Ovary (tissue), 9 donors: ENCODE measurements around the gene CNPY3. TPM values are rescaled to one million over a fixed set of nuclear protein-coding genes. Genes with fewer than 3 reads are reported as not detected.
"Not testable (repeated sequence)": the region's sequence is repeated elsewhere in the genome, so short reads cannot be mapped to it uniquely, and the experiment has no call there.

Experiments used
- DNase-seq, 5 donors: peaks; one replicate each; pipeline ENCODE4 v3.0.0-alpha.2; 2019 to 2020
- H3K27ac ChIP-seq, 2 donors: fragments of 200-600 bp; one replicate each; pipeline versions ENCODE4 v1.5.1 to v1.8.0; 2019 to 2022
- H3K27me3 ChIP-seq: fragments of 200-600 bp; one replicate; pipeline ENCODE4 v1.8.0; 2022
- H3K36me3 ChIP-seq: fragments of 200-600 bp; sonication (generic); one replicate; pipeline ENCODE4 v1.5.1; 2019
- H3K4me1 ChIP-seq: one replicate; pipeline ENCODE4 v1.8.1; 2013; ENCODE audit warnings: mild to moderate bottlenecking, moderate library complexity; ENCODE audit not compliant: insufficient read depth
- H3K4me3 ChIP-seq: fragments of 200-600 bp; sonication (generic); one replicate; pipeline ENCODE4 v1.5.1; 2017
- H3K9me3 ChIP-seq, 2 donors: fragments of 200-600 bp in 1 of 2; sonication (generic) in 1 of 2; one replicate each; pipeline versions ENCODE4 v1.5.1 to v1.8.1; 2013 to 2019; ENCODE audit warnings: mild to moderate bottlenecking in 1 of 2, moderate library complexity in 1 of 2
- EP300 ChIP-seq: sonication (generic); formaldehyde crosslinking; IDR thresholded peaks from one replicate; pipeline ENCODE4 v1.6.1; 2017; ENCODE audit warnings: antibody characterized with exemption
- POLR2A ChIP-seq: fragments of 450-650 bp; IDR thresholded peaks from one replicate; pipeline ENCODE4 v1.6.1; 2017; ENCODE audit warnings: antibody characterized with exemption, mild to moderate bottlenecking, moderate library complexity
- WGBS, 3 donors: extraction: QIAGEN DNeasy Blood & Tissue Kit in 1 of 3; methylation state at CpG; one replicate each; pipeline versions ENCODE4 v1.1.5 to v1.1.7; 2013 to 2017; 5-methylcytosine and 5-hydroxymethylcytosine counted together
- intact Hi-C, 4 donors: fragments of 100-400 bp; cut with DNase I; formaldehyde crosslinking; loops; one replicate each; pipeline versions ENCODE4 v1.11.0 to v1.15.1; 2022 to 2023
- polyA plus RNA-seq, 2 donors: library from polyadenylated mRNA; stranded (reverse); fragments of 200-250 nt in 1 of 2; fragments of 350-450 nt in 1 of 2; fragmentation: Illumina TruSeq in 1 of 2; extraction: RNeasy Lipid Tissue Mini Kit (QIAGEN cat#74804) in 1 of 2; gene quantifications; one replicate each; pipeline ENCODE4 v1.2.3, GENCODE V29; 2013 to 2014
- total RNA-seq, 7 donors: library from RNA; depleted of rRNA in 2 of 7; stranded (reverse); fragments of >200 nt in 2 of 7; fragmentation: NEBNext Ultra II Directional in 3 of 7; extraction: Animal tissue kit (Norgen Biotek cat#: 25700) in 3 of 7; gene quantifications; one replicate each; pipeline versions ENCODE4 v1.1.0 to v1.2.4, GENCODE V29; 2016 to 2023
- TF ChIP-seq, protein P1 (sequence below), 3 donors: fragments of 450-650 bp in 2 of 3; fragments of 200-600 bp in 1 of 3; IDR thresholded peaks; one replicate each; pipeline versions ENCODE4 v1.5.1 to v1.8.0; 2016 to 2022; ENCODE audit warnings: antibody characterized with exemption in 3 of 3, mild to moderate bottlenecking in 1 of 3
- donor health status: DM: no; HTN: no; CAD: no; lungs with moderate emphysema.
- donor health status: DM: no; HTN: no; CAD: no.
- donor health status: Bipolar disorder and iron deficiency.
- donor health status: DM: yes; HTN: yes; CAD: no.
- donor health status: DM: no; HTN: no; CAD: no.
- donor health status: DM: yes; HTN: yes; CAD: no.

CNPY3 gene
- total and polyA plus RNA-seq, 9 donors, result 25.3 to 61.2 (median 41.3) TPM

DNA sequence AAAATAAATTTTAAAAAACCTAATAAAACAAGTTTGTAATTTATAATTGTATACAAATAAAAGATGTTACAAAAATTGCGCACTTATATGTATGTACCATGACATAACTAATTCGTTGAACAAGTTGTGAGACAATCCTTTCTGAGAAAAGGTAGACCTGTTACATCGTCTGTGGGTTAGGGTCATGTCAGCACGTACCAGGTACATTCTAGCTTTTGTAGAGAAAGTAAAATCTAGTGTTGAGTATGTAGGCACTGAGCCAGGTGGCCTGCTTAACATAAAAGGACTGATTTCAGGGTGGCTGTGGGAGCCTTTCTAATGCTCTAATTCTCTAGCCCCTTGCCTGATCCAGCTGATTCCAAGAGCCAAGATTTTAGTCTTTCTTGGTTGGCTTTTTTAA is 39.5 kb upstream of the CNPY3 start:
- intact Hi-C loops, result loop anchor here in 2 of 4 donors (5.0 kb wide), 2 partner anchors 228 to 1103 kb away; partner anchors contain the start of gene TOMM6 (in 1 of the 2)
- Histone ChIP-seq H3K4me1 (no peaks in the 10 kb centered on the region), H3K36me3 (no peaks in the 10 kb centered on the region), H3K9me3 (no peaks in the 10 kb centered on the region), H3K4me3 (peak overlapping the region; percentile 79), H3K27ac (no peak overlapping the region), H3K27me3 (no peaks in the 10 kb centered on the region)
- TF ChIP-seq POLR2A (no peak), EP300 (no peak)
- TF ChIP-seq, protein P1, sequence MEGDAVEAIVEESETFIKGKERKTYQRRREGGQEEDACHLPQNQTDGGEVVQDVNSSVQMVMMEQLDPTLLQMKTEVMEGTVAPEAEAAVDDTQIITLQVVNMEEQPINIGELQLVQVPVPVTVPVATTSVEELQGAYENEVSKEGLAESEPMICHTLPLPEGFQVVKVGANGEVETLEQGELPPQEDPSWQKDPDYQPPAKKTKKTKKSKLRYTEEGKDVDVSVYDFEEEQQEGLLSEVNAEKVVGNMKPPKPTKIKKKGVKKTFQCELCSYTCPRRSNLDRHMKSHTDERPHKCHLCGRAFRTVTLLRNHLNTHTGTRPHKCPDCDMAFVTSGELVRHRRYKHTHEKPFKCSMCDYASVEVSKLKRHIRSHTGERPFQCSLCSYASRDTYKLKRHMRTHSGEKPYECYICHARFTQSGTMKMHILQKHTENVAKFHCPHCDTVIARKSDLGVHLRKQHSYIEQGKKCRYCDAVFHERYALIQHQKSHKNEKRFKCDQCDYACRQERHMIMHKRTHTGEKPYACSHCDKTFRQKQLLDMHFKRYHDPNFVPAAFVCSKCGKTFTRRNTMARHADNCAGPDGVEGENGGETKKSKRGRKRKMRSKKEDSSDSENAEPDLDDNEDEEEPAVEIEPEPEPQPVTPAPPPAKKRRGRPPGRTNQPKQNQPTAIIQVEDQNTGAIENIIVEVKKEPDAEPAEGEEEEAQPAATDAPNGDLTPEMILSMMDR (IDR thresholded peaks at IDR 0.05), result no peak
- no peak for DNase-seq
- 39 to 49% (median 46%) methylated on average over 4 of the region's 4 CpGs for WGBS, 3 donors

DNA sequence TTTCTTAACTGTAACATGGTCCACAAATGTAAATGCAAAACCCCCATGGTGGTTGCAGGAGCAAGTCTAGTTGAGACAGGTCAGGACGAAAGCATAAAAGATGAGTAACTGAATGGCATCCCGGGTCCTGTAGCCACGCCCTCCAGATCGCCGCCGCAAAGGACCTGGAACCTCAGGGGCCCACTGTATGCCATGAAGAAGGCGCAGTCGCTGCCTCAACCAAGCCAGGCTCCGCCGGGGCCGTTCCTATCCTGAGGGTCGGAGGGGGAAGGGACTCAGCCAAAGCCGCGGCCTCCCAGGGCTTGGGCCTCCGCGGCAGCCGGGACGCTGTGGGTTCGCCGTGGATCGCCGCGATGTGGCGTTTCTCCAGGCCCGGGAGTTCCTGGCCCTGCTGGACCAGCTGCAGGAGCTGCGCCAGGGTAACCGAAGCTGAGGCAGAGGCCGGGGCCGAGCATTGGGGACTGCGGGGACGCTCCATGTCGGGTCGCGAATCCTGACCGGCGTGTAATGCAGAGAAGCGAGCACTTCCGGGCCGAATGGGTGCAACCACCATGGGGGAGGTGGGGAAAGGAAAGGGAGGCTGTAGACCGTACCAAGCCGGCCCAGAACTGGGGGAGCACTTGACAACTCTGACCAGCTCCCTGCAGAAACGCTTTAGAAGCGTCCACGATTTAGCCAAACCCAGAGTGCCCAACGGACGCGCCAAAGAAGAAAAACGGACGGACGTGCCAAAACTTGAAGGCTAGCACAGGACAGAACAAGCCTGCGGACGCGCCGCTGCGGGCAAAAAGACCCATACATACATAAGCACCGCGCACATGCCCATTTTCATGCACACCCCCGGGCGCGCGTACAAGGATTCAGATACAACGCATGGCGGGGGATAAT is 38.7 kb upstream of the CNPY3 start:
- DNase-seq, result peak; percentile 88 to 92 (median 92)
- peak overlapping the region; percentile 79 for H3K4me3 ChIP-seq
- H3K27ac ChIP-seq, result peak overlapping the region; percentile 59 to 79
- no peaks in the 10 kb centered on the region for H3K4me1 ChIP-seq
- intact Hi-C loops, result loop anchor here in 2 of 4 donors (5.0 kb wide), 2 partner anchors 228 to 1103 kb away; partner anchors contain the start of gene TOMM6 (in 1 of the 2)
- 0 to 1% (median 0%) methylated on average over 63 of the region's 63 CpGs for WGBS, 3 donors
- TF ChIP-seq, protein P1 (IDR thresholded peaks at IDR 0.05), result no peak
- TF ChIP-seq POLR2A, result no peak
- TF ChIP-seq EP300, result no peak
- no peaks in the 10 kb centered on the region for H3K36me3 ChIP-seq
- no peaks in the 10 kb centered on the region for H3K9me3 ChIP-seq
- no peaks in the 10 kb centered on the region for H3K27me3 ChIP-seq

DNA sequence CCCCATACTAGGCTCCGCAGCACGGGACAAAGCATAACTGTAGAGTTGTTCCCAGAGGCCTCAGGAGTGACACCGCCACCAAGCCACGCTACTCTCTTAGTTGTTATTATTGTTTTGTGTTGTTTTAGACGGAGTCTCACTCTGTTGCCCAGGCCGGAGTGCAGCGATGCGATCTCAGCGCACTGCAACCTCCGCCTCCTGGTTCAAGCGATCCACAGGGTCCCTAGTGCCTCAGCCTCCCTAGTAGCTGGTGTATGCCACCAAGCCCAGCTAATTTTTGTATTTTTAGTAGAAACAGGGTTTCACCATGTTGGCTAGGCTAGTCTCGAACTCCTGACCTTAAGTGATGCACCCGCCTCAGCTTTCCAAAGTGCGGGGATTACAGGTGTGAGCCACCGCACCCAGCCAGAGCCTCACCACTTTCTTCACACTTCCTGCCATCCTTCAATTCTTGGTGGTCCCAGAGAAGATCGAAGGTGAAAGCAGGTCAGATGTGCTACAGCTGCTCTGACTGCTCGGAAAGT is 38.0 kb upstream of the CNPY3 start:
- peak overlapping the region in 1 of 2 donors; percentile 79 for H3K27ac ChIP-seq
- H3K9me3 ChIP-seq, result no peaks in the 10 kb centered on the region
- H3K4me1 ChIP-seq, result no peaks in the 10 kb centered on the region
- intact Hi-C loops, result loop anchor here in 2 of 4 donors (5.0 kb wide), 2 partner anchors 229 to 1104 kb away; partner anchors contain the start of gene TOMM6 (in 1 of the 2)
- TF ChIP-seq EP300 (no peak), POLR2A (no peak)
- TF ChIP-seq, protein P1 (IDR thresholded peaks at IDR 0.05), result no peak
- no peak for DNase-seq
- H3K27me3 ChIP-seq, result no peaks in the 10 kb centered on the region
- H3K36me3 ChIP-seq, result no peaks in the 10 kb centered on the region
- H3K4me3 ChIP-seq, result peak overlapping the region; percentile 79
- WGBS, 3 donors, result 27 to 42% (median 35%) methylated on average over 17 of the region's 17 CpGs

DNA sequence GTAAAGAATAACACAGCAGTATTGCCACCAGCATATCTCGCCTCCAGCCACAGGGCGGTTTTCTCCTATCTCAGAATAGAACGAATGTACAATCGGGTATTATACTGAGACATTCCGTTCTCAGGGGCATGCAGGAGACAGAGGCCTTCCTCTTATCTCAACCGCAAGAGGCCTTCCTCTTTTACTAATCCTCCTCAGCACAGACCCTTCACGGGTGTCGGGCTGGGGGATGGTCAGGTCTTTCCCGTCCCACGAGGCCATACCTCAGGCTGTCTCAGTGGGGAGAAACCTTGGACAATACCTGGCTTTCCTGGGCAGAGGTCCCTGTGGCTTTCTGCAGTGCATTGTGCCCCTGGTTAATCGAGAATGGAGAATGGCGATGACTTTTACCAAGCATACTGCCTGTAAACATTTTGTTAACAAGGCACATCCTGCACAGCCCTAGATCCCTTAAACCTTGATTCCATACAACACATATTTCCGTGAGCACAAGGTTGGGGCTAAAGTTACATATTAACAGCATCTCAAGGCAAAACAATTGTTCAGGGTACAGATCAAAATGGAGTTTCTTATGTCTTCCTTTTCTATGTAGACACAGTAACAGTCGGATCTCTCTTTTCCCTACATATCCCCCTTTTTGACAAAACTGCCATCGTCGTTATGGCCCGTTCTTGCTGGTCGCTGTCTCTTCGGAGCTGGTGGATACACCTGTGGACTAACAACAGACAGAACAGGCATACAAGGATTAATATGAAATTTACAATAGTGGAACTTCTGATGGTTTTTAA is 35.0 kb upstream of the CNPY3 start:
- not testable (repeated sequence) for H3K27me3 ChIP-seq, H3K36me3 ChIP-seq, H3K4me3 ChIP-seq, DNase-seq, H3K9me3 ChIP-seq, H3K4me1 ChIP-seq, H3K27ac ChIP-seq
- intact Hi-C loops, result loop anchor here in 2 of 4 donors (5.0 kb wide), 2 partner anchors 232 to 1107 kb away; partner anchors contain the start of gene TOMM6 (in 1 of the 2)
- WGBS, 3 donors, result 49 to 53% (median 52%) methylated on average over 19 of the region's 19 CpGs
